CD4-positive, alpha-beta memory T cell (primary cell): ENCODE results near the gene UBE2H. TPM values are rescaled to one million over a fixed set of nuclear protein-coding genes. Genes with fewer than 3 reads are reported as not detected.

ENCODE experiments used
- CTCF ChIA-PET: fragments of 350-600 bp; sonication (Branson Sonifier 250); formaldehyde crosslinking; loops from one replicate; lab custom pipeline; 2021; ENCODE audit warnings: inconsistent platforms; ENCODE audit not compliant: partially characterized antibody; lab: Charles Lee
- POLR2A ChIA-PET: fragments of 350-600 bp; sonication (Branson Sonifier 250); formaldehyde crosslinking; loops from one replicate; lab custom pipeline; 2021; ENCODE audit not compliant: partially characterized antibody; lab: Charles Lee
- DNase-seq, 5 donors: peaks; one replicate each; pipeline versions ENCODE4 v3.0.0 to v3.0.0-alpha.2; 2020 to 2022; ENCODE audit warnings: mixed read lengths in 1 of 5
- H3K27ac ChIP-seq: one replicate; pipeline ENCODE4 v1.7.0; 2013; ENCODE audit warnings: low read depth, low read length
- H3K27me3 ChIP-seq: 2 replicates; pipeline ENCODE4 v1.7.0; 2013; ENCODE audit warnings: mild to moderate bottlenecking, low read length, moderate library complexity; ENCODE audit not compliant: insufficient read depth
- H3K36me3 ChIP-seq: 2 replicates; pipeline ENCODE4 v1.7.0; 2013; ENCODE audit warnings: mild to moderate bottlenecking, low read length, moderate library complexity; ENCODE audit not compliant: insufficient read depth
- H3K4me1 ChIP-seq: 2 replicates; pipeline ENCODE4 v1.7.0; 2013; ENCODE audit warnings: mild to moderate bottlenecking, low read length, moderate library complexity; ENCODE audit not compliant: insufficient read depth
- H3K4me3 ChIP-seq, 2 donors: one replicate each; pipeline ENCODE4 v1.7.0; 2013; ENCODE audit warnings: low read length in 2 of 2, mild to moderate bottlenecking in 1 of 2
- H3K9me3 ChIP-seq, 2 donors: one replicate each; pipeline ENCODE4 v1.7.0; 2013; ENCODE audit warnings: low read length in 2 of 2, control low read depth in 1 of 2; ENCODE audit not compliant: control insufficient read depth in 1 of 2
- H3K27ac Mint-ChIP-seq, 7 donors: one replicate each; pipeline ENCODE4 v1.8.0; 2020 to 2021; ENCODE audit warnings: mixed read lengths in 7 of 7, mild to moderate bottlenecking in 6 of 7, inconsistent platforms in 3 of 7, moderate library complexity in 3 of 7
- H3K27me3 Mint-ChIP-seq, 2 donors: one replicate each; pipeline ENCODE4 v1.8.0; 2020 to 2021; ENCODE audit warnings: mixed read lengths in 2 of 2
- H3K36me3 Mint-ChIP-seq, 2 donors: one replicate each; pipeline ENCODE4 v1.8.0; 2020 to 2021; ENCODE audit warnings: mixed read lengths in 2 of 2, inconsistent platforms in 1 of 2, mild to moderate bottlenecking in 1 of 2
- H3K4me1 Mint-ChIP-seq, 4 donors: one replicate each; pipeline ENCODE4 v1.8.0; 2020 to 2021; ENCODE audit warnings: mixed read lengths in 4 of 4, mild to moderate bottlenecking in 1 of 4
- H3K4me3 Mint-ChIP-seq, 8 donors: one replicate each; pipeline ENCODE4 v1.8.0; 2020 to 2021; ENCODE audit warnings: mixed read lengths in 8 of 8, mild to moderate bottlenecking in 7 of 8, moderate library complexity in 6 of 8, inconsistent platforms in 3 of 8
- H3K9me3 Mint-ChIP-seq, 8 donors: one replicate each; pipeline ENCODE4 v1.8.0; 2020 to 2021; ENCODE audit warnings: mixed read lengths in 8 of 8, mild to moderate bottlenecking in 5 of 8, inconsistent platforms in 3 of 8, moderate library complexity in 1 of 8
- intact Hi-C: fragments of 100-400 bp; cut with micrococcal nuclease; formaldehyde crosslinking; loops from one replicate; pipeline ENCODE4 v1.15.1; 2023
- polyA plus RNA-seq, 2 donors: library from polyadenylated mRNA; unstranded; fragments of 300-500 nt; fragmentation: Illumina TruSeq; gene quantifications; one replicate each; pipeline ENCODE4 v1.2.3, GENCODE V29; 2021
- total RNA-seq, 2 experiments: library from RNA; stranded (reverse); gene quantifications; one replicate each; pipeline ENCODE4 v1.2.3, GENCODE V29; 2021

UBE2H gene
- total and polyA plus RNA-seq, 4 experiments from 2014 or later, result 42.6 to 56.6 (median 44.8) TPM

DNA sequence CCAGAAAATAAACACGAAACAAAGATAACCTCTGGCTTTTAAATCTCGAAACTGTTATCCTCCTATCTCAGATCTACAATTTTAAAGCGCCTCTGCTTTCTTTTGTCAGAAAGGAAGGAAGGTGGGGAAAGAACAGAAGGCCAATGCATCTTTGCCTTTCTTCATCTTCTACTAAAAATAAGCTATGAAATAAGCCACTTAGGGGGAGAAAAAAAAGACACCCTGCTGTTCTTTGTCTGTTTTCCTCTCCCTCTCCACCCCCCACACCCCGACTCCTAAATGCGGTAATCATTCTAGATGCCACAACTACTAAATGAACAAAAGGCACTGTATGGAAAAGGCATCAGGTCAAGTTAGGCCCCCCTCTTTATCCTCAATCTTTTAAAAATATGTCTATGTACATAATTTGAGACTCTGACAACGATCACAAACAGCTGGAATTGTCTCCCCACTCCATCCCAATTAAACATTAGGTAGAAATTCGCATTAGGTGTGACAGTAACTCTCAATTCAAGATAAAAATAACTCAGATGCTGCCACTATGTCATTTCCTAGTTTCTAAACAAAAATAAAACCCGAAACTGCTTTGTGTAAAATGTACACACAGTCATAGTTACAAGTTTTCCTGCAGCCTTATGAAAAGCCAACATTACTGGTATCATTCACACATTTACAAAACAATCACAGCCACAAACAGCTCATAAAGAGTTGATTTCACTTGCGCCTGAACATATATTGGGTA is 2.4 kb downstream of the UBE2H start:
- H3K4me3 Mint-ChIP-seq, result no peak overlapping the region
- H3K27ac Mint-ChIP-seq, result no peak overlapping the region
- intact Hi-C loops, result no loop called here
- Histone ChIP-seq H3K4me3 (peak overlapping the region; percentile 53 to 85), H3K9me3 (no peaks in the 10 kb centered on the region), H3K27ac (peak overlapping the region; percentile 96), H3K27me3 (no peaks in the 10 kb centered on the region), H3K36me3 (no peaks in the 10 kb centered on the region), H3K4me1 (peaks cover 59% of the 10 kb centered on the region)
- H3K9me3 Mint-ChIP-seq, result peaks cover 0 to 6% (median 0%) of the 10 kb centered on the region in 8 donors
- H3K27me3 Mint-ChIP-seq, result peaks cover 0 to 2% of the 10 kb centered on the region in 2 donors
- CTCF ChIA-PET, result interaction anchor here (0.8 kb wide), 1 partner anchor 47 kb away, joined by 3 read pairs; no protein-coding TSS in a partner anchor
- H3K36me3 Mint-ChIP-seq, result peaks cover 5 to 14% of the 10 kb centered on the region in 2 donors
- H3K4me1 Mint-ChIP-seq, result peaks cover 6 to 31% (median 10%) of the 10 kb centered on the region in 4 donors
- peak in 4 of 5 donors; percentile 8 to 22 (median 14) for DNase-seq
- POLR2A ChIA-PET, result interaction anchor here (0.6 to 2.2 kb wide), 7 partner anchors 8 to 449 kb away, joined by 3 to 9 read pairs (median 4); partner anchors contain the start of gene NRF1

DNA sequence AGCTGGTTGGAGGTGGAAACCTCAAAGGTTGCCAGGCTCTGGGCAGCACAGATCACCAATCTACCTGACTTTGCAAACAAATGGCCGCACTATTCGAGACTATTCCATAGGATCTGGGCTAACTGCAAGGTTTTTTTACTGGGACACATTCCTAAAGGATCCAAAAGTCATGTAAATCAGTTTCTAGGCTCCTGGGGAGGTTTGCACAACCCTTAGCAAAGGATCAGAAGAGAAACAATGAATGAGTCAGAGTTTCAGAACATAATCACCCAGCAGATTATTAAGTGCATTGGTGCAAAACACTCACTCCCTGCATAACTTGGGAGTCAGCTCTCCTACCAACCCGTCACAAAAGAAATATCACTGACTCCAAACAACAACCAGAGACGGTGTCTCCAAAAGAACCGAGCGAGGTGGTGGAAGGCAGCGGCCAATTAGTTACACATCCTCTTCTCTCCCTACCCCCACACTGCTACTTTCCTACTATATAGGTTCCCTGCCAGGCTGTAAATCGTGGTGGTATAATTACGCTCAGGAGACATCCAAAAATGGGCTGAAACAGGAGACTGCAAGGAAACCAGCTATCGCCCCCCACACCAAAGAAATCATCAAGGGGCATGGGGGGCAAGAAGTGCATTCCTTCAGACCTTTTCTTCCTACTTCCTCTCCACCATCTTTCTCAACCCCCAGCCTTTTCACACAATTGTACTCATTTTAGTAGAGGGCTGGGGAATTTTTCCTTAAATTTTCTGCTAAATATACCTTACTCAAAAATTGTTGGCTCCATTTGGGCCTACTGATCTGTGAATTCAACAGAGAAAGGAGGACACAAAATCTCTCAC is 3.2 kb downstream of the UBE2H start:
- H3K36me3 Mint-ChIP-seq, result peaks cover 13 to 21% of the 10 kb centered on the region in 2 donors
- H3K36me3 ChIP-seq, result no peaks in the 10 kb centered on the region
- peak overlapping the region; percentile 53 to 85 for H3K4me3 ChIP-seq
- H3K9me3 Mint-ChIP-seq, result peaks cover 0 to 6% (median 0%) of the 10 kb centered on the region in 8 donors
- ChIA-PET POLR2A (interaction anchor here (0.6 to 1.6 kb wide), 10 partner anchors 10 to 449 kb away, joined by 3 to 9 read pairs (median 4); partner anchors contain the start of genes NRF1 and ZC3HC1), CTCF (interaction anchor here (0.9 to 1.8 kb wide), 4 partner anchors 17 to 124 kb away, joined by 3 to 8 read pairs (median 6); no protein-coding TSS in a partner anchor)
- intact Hi-C loops, result loop anchor here (1.0 to 2.0 kb wide), 4 partner anchors 43 to 725 kb away; partner anchors contain the start of genes AHCYL2 and NRF1
- H3K4me1 Mint-ChIP-seq, result peaks cover 15 to 39% (median 17%) of the 10 kb centered on the region in 4 donors
- H3K27ac Mint-ChIP-seq, result no peak overlapping the region
- H3K27ac ChIP-seq, result peak overlapping the region; percentile 96
- peaks cover 59% of the 10 kb centered on the region for H3K4me1 ChIP-seq
- no peaks in the 10 kb centered on the region for H3K27me3 ChIP-seq
- H3K9me3 ChIP-seq, result no peaks in the 10 kb centered on the region
- H3K4me3 Mint-ChIP-seq, result no peak overlapping the region
- peak in 3 of 5 donors; percentile 3 to 15 (median 5) for DNase-seq
- H3K27me3 Mint-ChIP-seq, result peaks cover 0 to 2% of the 10 kb centered on the region in 2 donors

DNA sequence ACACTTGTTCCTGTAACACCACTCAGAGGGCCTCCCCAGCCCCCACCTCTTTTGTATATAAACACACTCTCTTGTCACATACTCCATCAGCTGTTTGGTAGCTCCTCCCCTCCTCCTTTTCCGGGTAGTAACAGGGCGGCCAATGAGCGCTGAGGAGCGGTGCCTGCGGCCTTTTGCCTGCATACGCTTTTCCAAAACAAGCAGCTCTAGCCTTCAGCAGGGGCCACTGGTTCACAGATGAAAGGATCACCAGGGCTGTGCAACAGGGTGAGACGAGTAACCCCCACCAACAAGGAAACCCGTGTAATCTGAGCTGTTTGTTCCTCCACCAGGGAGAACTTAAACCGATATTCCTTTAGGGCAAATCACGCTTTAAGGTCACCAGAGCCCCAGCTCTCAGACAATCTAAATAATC is 3.9 kb downstream of the UBE2H start:
- H3K4me1 Mint-ChIP-seq, result peaks cover 16 to 41% (median 17%) of the 10 kb centered on the region in 4 donors
- POLR2A ChIA-PET, result interaction anchor here (0.6 to 1.6 kb wide), 8 partner anchors 10 to 1017 kb away, joined by 3 to 9 read pairs (median 4); partner anchors contain the start of genes NRF1 and ZC3HC1
- intact Hi-C loops, result loop anchor here (1.0 to 2.0 kb wide), 4 partner anchors 43 to 724 kb away; partner anchors contain the start of genes AHCYL2 and NRF1

DNA sequence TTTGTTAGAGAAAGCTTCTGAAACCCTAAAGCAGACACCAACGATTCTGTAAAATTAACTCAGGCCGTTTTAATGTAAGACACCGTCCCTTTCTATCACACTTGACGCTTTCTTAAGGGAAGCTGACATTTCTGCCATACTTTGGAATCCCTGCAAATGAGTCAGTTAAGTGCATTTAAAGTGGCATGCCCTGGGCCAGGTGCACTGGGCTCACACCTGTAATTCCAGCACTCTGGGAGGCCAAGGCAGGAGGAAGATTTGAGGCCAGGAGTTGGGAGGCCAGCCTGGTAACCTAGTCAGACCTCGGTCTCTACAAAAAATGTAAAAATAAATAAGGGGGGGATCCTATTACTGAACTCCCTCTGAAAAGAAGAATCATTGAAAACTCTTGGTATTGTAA is 4.4 kb downstream of the UBE2H start:
- Mint-ChIP-seq H3K27ac (peak overlapping the region in 2 of 7 donors; percentile 26 to 32), H3K9me3 (peaks cover 0 to 6% (median 0%) of the 10 kb centered on the region in 8 donors), H3K4me1 (peaks cover 16 to 41% (median 17%) of the 10 kb centered on the region in 4 donors), H3K4me3 (peak overlapping the region in 1 of 8 donors; percentile 2), H3K27me3 (peaks cover 0 to 2% of the 10 kb centered on the region in 2 donors), H3K36me3 (peaks cover 15 to 27% of the 10 kb centered on the region in 2 donors)
- no peaks in the 10 kb centered on the region for H3K27me3 ChIP-seq
- POLR2A ChIA-PET, result interaction anchor here (0.6 to 1.6 kb wide), 7 partner anchors 11 to 1018 kb away, joined by 3 to 9 read pairs (median 3); partner anchors contain the start of gene NRF1
- intact Hi-C loops, result loop anchor here (2.0 kb wide), 1 partner anchor 724 kb away; the partner anchor contains the start of gene AHCYL2
- no peaks in the 10 kb centered on the region for H3K36me3 ChIP-seq
- no peak for DNase-seq
- CTCF ChIA-PET, result interaction anchor here (1.1 to 1.8 kb wide), 3 partner anchors 16 to 123 kb away, joined by 5 to 8 read pairs (median 6); no protein-coding TSS in a partner anchor
- peak overlapping the region; percentile 96 for H3K27ac ChIP-seq
- no peak overlapping the region for H3K4me3 ChIP-seq
- peaks cover 59% of the 10 kb centered on the region for H3K4me1 ChIP-seq
- H3K9me3 ChIP-seq, result no peaks in the 10 kb centered on the region

More for the DNA sequence above, 3.9 kb downstream of the UBE2H start:
- Mint-ChIP-seq H3K4me3 (no peak overlapping the region), H3K27ac (no peak overlapping the region), H3K36me3 (peaks cover 15 to 23% of the 10 kb centered on the region in 2 donors), H3K9me3 (peaks cover 0 to 6% (median 0%) of the 10 kb centered on the region in 8 donors), H3K27me3 (peaks cover 0 to 2% of the 10 kb centered on the region in 2 donors)
- Histone ChIP-seq H3K9me3 (no peaks in the 10 kb centered on the region), H3K4me1 (peaks cover 59% of the 10 kb centered on the region), H3K36me3 (no peaks in the 10 kb centered on the region), H3K27me3 (no peaks in the 10 kb centered on the region), H3K27ac (peak overlapping the region; percentile 96), H3K4me3 (peak overlapping the region; percentile 53 to 85)
- CTCF ChIA-PET, result interaction anchor here (0.9 to 1.8 kb wide), 4 partner anchors 16 to 123 kb away, joined by 3 to 8 read pairs (median 6); no protein-coding TSS in a partner anchor
- DNase-seq, result peak; percentile 79 to 94 (median 82)

DNA sequence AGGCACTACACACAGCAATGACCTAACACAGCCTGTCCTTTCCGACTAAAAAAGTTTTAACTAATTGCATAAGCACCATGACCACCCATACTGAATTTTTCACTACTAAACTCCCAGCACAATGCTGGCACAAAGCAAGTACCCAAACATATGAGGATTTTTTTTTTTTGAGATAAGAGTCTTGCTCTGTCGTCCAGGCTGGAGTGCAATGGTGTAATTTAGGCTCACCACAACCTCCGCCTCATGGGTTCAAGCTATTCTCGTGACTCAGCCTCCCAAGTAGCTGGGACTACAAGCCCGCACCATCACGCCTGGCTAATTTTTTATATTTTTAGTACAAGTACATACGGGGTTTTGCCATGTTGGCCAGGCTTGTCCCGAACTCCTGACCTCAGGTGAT is 5.1 kb downstream of the UBE2H start:
- no peak for DNase-seq
- Histone ChIP-seq H3K36me3 (no peaks in the 10 kb centered on the region), H3K4me3 (no peak overlapping the region), H3K27ac (no peak overlapping the region), H3K9me3 (no peaks in the 10 kb centered on the region), H3K4me1 (peaks cover 55% of the 10 kb centered on the region), H3K27me3 (no peaks in the 10 kb centered on the region)
- Mint-ChIP-seq H3K4me1 (peaks cover 13 to 34% (median 15%) of the 10 kb centered on the region in 4 donors), H3K9me3 (peaks cover 0 to 1% (median 0%) of the 10 kb centered on the region in 8 donors), H3K27ac (peak overlapping the region in 4 of 7 donors; percentile 20 to 77 (median 62)), H3K4me3 (peak overlapping the region in 2 of 8 donors; percentile 21 to 40), H3K27me3 (peaks cover 0 to under 1% of the 10 kb centered on the region in 2 donors), H3K36me3 (peaks cover 15 to 24% of the 10 kb centered on the region in 2 donors)
- ChIA-PET CTCF (interaction anchor here (1.8 kb wide), 1 partner anchor 122 kb away, joined by 8 read pairs; no protein-coding TSS in a partner anchor), POLR2A (interaction anchor here (1.6 kb wide), 1 partner anchor 336 kb away, joined by 9 read pairs; the partner anchor contains the start of gene NRF1)
- intact Hi-C loops, result loop anchor here (2.0 kb wide), 1 partner anchor 723 kb away; the partner anchor contains the start of gene AHCYL2

DNA sequence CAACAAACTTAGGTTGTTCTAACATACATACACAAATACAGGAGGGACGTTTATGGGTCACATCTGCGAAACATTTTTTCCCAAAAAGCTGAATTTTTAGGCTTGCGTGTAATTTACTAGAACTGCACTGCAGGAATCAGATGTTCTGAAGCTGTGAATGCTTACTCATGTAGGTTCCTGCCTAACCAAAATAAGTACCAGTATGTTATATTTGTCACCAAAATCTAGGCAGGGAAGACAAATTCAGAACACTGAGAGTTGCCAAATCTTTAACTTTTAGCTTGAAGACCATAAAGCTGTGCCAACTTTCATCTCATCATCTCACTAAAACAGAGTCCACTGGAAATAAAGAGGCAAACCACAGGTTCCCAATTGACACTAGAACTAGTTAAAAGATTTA is 5.7 kb downstream of the UBE2H start:
- H3K36me3 ChIP-seq, result no peaks in the 10 kb centered on the region
- no peaks in the 10 kb centered on the region for H3K27me3 ChIP-seq
- H3K4me3 ChIP-seq, result no peak overlapping the region
- H3K4me1 ChIP-seq, result peaks cover 55% of the 10 kb centered on the region
- Mint-ChIP-seq H3K9me3 (no peaks in the 10 kb centered on the region), H3K36me3 (peaks cover 15 to 25% of the 10 kb centered on the region in 2 donors), H3K4me3 (peak overlapping the region in 1 of 8 donors; percentile 40), H3K27ac (peak overlapping the region in 1 of 7 donors; percentile 23), H3K27me3 (no peaks in the 10 kb centered on the region), H3K4me1 (peaks cover 15 to 32% (median 18%) of the 10 kb centered on the region in 4 donors)
- DNase-seq, result no peak
- intact Hi-C loops, result no loop called here
- H3K27ac ChIP-seq, result no peak overlapping the region
- POLR2A ChIA-PET, result no interaction called here
- CTCF ChIA-PET, result no interaction called here
- no peaks in the 10 kb centered on the region for H3K9me3 ChIP-seq
